Loucy (cell line): Measurements from ENCODE around the gene BIN2.
"Not testable (repeated sequence)": the region's sequence is repeated elsewhere in the genome, so short reads cannot be mapped to it uniquely, and the experiment has no call there.

Experiments used
- H2AFZ ChIP-seq: fragments of 200-600 bp; sonication (generic); 2 replicates; pipeline ENCODE4 v1.6.0; 2016; ENCODE audit warnings: antibody characterized with exemption, mild to moderate bottlenecking, low read length, moderate library complexity
- H3F3A ChIP-seq: fragments of 200-600 bp; 2 replicates; pipeline ENCODE4 v1.6.0; 2016; ENCODE audit warnings: antibody characterized with exemption, low read depth, mild to moderate bottlenecking
- H3K27me3 ChIP-seq: fragments of 200-600 bp; sonication (generic); 2 replicates; pipeline ENCODE4 v1.6.1; 2014; ENCODE audit warnings: low read length, mild to moderate bottlenecking; ENCODE audit not compliant: insufficient read depth, poor library complexity, severe bottlenecking
- H3K36me3 ChIP-seq: fragments of 200-600 bp; sonication (generic); 2 replicates; pipeline ENCODE4 v1.6.1; 2016; ENCODE audit warnings: low read length; ENCODE audit not compliant: insufficient read depth
- H3K4me1 ChIP-seq: fragments of 200-600 bp; sonication (generic); 2 replicates; pipeline ENCODE4 v1.5.1; 2014; ENCODE audit warnings: low read length, mild to moderate bottlenecking; ENCODE audit not compliant: insufficient read depth, poor library complexity, severe bottlenecking
- H3K4me2 ChIP-seq: fragments of 200-600 bp; sonication (generic); 2 replicates; pipeline ENCODE4 v1.6.0; 2014; ENCODE audit warnings: antibody characterized with exemption, low read length, low read depth, mild to moderate bottlenecking; ENCODE audit not compliant: poor library complexity, severe bottlenecking
- H3K4me3 ChIP-seq: fragments of 200-600 bp; sonication (generic); 2 replicates; pipeline ENCODE4 v1.5.1; 2014; ENCODE audit warnings: low read length, mild to moderate bottlenecking, mixed read lengths; ENCODE audit not compliant: poor library complexity, severe bottlenecking
- H3K79me2 ChIP-seq: fragments of 200-600 bp; sonication (generic); 2 replicates; pipeline ENCODE4 v1.6.1; 2014; ENCODE audit warnings: low read length; ENCODE audit not compliant: insufficient read depth
- H3K9ac ChIP-seq: fragments of 200-600 bp; sonication (generic); 2 replicates; pipeline ENCODE4 v1.6.0; 2014; ENCODE audit warnings: mild to moderate bottlenecking, low read depth, low read length, moderate library complexity; ENCODE audit not compliant: poor library complexity, severe bottlenecking
- H3K9me2 ChIP-seq: fragments of 200-600 bp; sonication (generic); replicated peaks from 2 replicates; pipeline ENCODE4 v1.6.1; 2016; ENCODE audit warnings: low read depth, low read length, mixed read lengths
- H3K9me3 ChIP-seq: fragments of 200-600 bp; sonication (generic); 2 replicates; pipeline ENCODE4 v1.6.1; 2014; ENCODE audit warnings: mild to moderate bottlenecking, antibody characterized with exemption, low read length, low read depth; ENCODE audit not compliant: insufficient read depth
- H4K20me1 ChIP-seq: fragments of 200-600 bp; sonication (generic); 2 replicates; pipeline ENCODE4 v1.6.0; 2014; ENCODE audit warnings: antibody characterized with exemption, low read length, mild to moderate bottlenecking; ENCODE audit not compliant: insufficient read depth, poor library complexity, severe bottlenecking
- CTCF ChIP-seq: fragments of 200-600 bp; sonication (generic); conservative IDR thresholded peaks from 2 replicates; pipeline ENCODE4 v1.5.1; 2014; ENCODE audit warnings: mild to moderate bottlenecking, antibody characterized with exemption, low read length
- EZH2phosphoT487 ChIP-seq: fragments of 200-600 bp; IDR thresholded peaks from 2 replicates; pipeline ENCODE4 v1.6.1; 2018; ENCODE audit warnings: antibody characterized with exemption, mild to moderate bottlenecking, moderate library complexity, borderline replicate concordance

BIN2 gene

DNA sequence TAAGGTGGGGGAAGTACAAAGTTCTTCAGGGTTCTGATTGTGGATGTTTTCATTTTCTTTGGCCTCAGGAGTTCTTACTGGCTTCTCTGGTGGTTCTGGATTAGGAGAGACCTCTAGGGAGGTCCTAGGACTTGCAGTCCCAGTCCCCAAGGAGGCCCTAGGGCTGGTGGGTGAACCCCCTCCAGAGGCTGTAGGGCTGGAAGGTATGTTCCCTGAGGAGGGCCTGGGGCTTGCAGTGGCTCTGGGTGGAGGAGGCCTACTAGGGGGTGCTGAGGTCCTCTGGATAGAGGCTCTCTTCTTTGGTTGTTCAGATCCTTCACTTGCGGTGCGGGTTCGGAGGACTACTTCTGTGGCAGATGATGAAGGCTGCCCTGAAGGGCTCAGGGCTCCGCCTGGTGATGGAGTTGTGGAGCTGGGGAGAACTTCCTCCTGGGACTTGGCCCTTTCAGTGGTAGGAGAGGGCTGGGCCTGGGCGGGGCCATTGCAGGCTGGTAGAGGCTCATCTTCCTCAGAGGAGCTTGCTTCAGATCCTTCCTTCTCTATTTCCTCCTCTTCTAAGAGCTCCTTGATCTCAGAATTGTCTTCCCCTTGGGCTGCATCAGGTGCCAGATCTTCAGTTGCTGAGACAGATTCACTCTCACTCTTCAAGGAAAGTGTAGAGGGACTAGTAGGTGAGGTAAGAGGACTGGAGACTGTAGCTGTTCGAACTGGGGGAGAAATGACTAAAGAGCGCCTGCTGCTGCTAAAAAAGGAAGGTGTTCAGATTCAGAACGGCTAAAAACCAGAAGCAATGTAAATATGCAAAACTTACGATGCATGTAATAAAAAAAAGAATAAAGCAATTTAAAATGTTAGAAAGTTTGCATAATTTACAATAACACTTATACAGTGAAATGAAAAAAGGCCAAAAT is 32.1 kb downstream of the BIN2 start:
- not testable (repeated sequence) for H3K4me2 ChIP-seq, H3K4me3 ChIP-seq, H3K27me3 ChIP-seq, H3K9me2 ChIP-seq, H4K20me1 ChIP-seq, H3F3A ChIP-seq, H3K9ac ChIP-seq, H3K4me1 ChIP-seq, H3K79me2 ChIP-seq, H3K9me3 ChIP-seq
- peak; percentile 37 for TF ChIP-seq CTCF
- Histone ChIP-seq H2AFZ (0 out of 2 replicates have a peak overlapping the region, but pooled peaks have one; percentile 41), H3K36me3 (peaks cover 30% of the 10 kb centered on the region; the same call in 1 of the 2 replicates)

- Histone ChIP-seq H3K9me3 (no peaks in the 10 kb centered on the region), H3K36me3 (peaks cover 23% of the 10 kb centered on the region; the same call in 1 of the 2 replicates), H3K79me2 (no peaks in the 10 kb centered on the region), H3F3A (no peaks in the 10 kb centered on the region), H3K9me2 (no peaks in the 10 kb centered on the region), H3K4me1 (no peaks in the 10 kb centered on the region), H3K4me2 (no peak overlapping the region), H4K20me1 (no peaks in the 10 kb centered on the region), H2AFZ (no peak overlapping the region), H3K9ac (no peak overlapping the region), H3K4me3 (no peak overlapping the region), H3K27me3 (no peaks in the 10 kb centered on the region)
- no peak for TF ChIP-seq CTCF
- TF ChIP-seq EZH2phosphoT487: no peak
Observed at GRCh38 chr12:51285843-51286242, 38.1 kb downstream of the BIN2 start.

- no peak overlapping the region for H3K4me3 ChIP-seq
- H3K9me3 ChIP-seq: no peaks in the 10 kb centered on the region
- H3K4me1 ChIP-seq: no peaks in the 10 kb centered on the region
- H4K20me1 ChIP-seq: no peaks in the 10 kb centered on the region
- H3K4me2 ChIP-seq: no peak overlapping the region
- H3K9ac ChIP-seq: no peak overlapping the region
- no peaks in the 10 kb centered on the region for H3K27me3 ChIP-seq
- peaks cover 21% of the 10 kb centered on the region; the same call in 1 of the 2 replicates for H3K36me3 ChIP-seq
- no peak overlapping the region for H2AFZ ChIP-seq
- H3F3A ChIP-seq: no peaks in the 10 kb centered on the region
- no peaks in the 10 kb centered on the region for H3K79me2 ChIP-seq
- TF ChIP-seq EZH2phosphoT487: no peak
- TF ChIP-seq CTCF: no peak
- no peaks in the 10 kb centered on the region for H3K9me2 ChIP-seq
Observed at GRCh38 chr12:51281202-51281924, 42.6 kb downstream of the BIN2 start.
